ENCODE results near the gene SLC39A3. TPM values are rescaled to one million over a fixed set of nuclear protein-coding genes. Genes with fewer than 3 reads are reported as not detected.

SLC39A3 gene
- total RNA-seq, 1 donor from 2014 or later = 21.4 TPM

- no peak for DNase-seq (ENCODE audit: low read depth in 2 of 2)
These were observed 36.1 kb downstream of the SLC39A3 start for GRCh38 chr19:2703691-2704216.

- no peak for DNase-seq (ENCODE audit: low read depth in 2 of 2)
These were observed 36.8 kb downstream of the SLC39A3 start for GRCh38 chr19:2703077-2703437.

- DNase-seq (ENCODE audit: low read depth in 2 of 2) = peak; percentile 78 to 94
These were observed 37.4 kb downstream of the SLC39A3 start, which contains the start of gene GNG7 for GRCh38 chr19:2702170-2703076. Gene GNG7, minus strand, starts transcription at chr19:2702694. Its CDS starts 182,006 bp downstream, at chr19:2520688.

- no peak for DNase-seq (ENCODE audit: low read depth in 2 of 2)
These were observed 38.3 kb downstream of the SLC39A3 start for GRCh38 chr19:2701361-2702169.

- no peak for DNase-seq (ENCODE audit: low read depth in 2 of 2)
These were observed 39.0 kb downstream of the SLC39A3 start for GRCh38 chr19:2700660-2701360.

- no peak for DNase-seq (ENCODE audit: low read depth in 2 of 2)
These were observed 40.2 kb downstream of the SLC39A3 start for GRCh38 chr19:2699413-2700140.

GRCh38 chr19:2694196-2694595, 45.6 kb downstream of the SLC39A3 start:
- DNase-seq (ENCODE audit: low read depth in 2 of 2) = no peak

GRCh38 chr19:2693492-2694160, 46.2 kb downstream of the SLC39A3 start:
- DNase-seq (ENCODE audit: low read depth in 2 of 2) = no peak

GRCh38 chr19:2691951-2692350, 47.9 kb downstream of the SLC39A3 start:
- no peak for DNase-seq (ENCODE audit: low read depth in 2 of 2)

- no peak for DNase-seq (ENCODE audit: low read depth in 2 of 2)
These were observed 49.0 kb downstream of the SLC39A3 start for GRCh38 chr19:2690856-2691255.

GRCh38 chr19:2686360-2686759, 53.5 kb downstream of the SLC39A3 start:
- no peak for DNase-seq (ENCODE audit: low read depth in 2 of 2)

- DNase-seq (ENCODE audit: low read depth in 2 of 2) = no peak
These were observed 54.6 kb downstream of the SLC39A3 start for GRCh38 chr19:2685204-2685704.

GRCh38 chr19:2683430-2684003, 56.3 kb downstream of the SLC39A3 start:
- DNase-seq (ENCODE audit: low read depth in 2 of 2) = no peak

Other genes with a start within 250 kb of the SLC39A3 start
- 0.87 and 1.2 TPM in 2 replicates for gene GNG7, start 37.3 kb downstream of the SLC39A3 start, total RNA-seq
- gene DIRAS1, start 18.6 kb downstream of the SLC39A3 start, total RNA-seq = under 0.01 and 0.22 TPM in 2 replicates
- 26.8 and 28.4 TPM in 2 replicates for gene SGTA, start 43.3 kb upstream of the SLC39A3 start, total RNA-seq
- 26.6 and 36.8 TPM in 2 replicates for gene THOP1, start 45.5 kb upstream of the SLC39A3 start, total RNA-seq
- gene ZNF554, start 79.9 kb upstream of the SLC39A3 start, total RNA-seq = 2.2 and 3.2 TPM in 2 replicates
- gene ZNF555, start 101.5 kb upstream of the SLC39A3 start, total RNA-seq = 2.2 and 3.0 TPM in 2 replicates
- gene ZNF556, start 127.3 kb upstream of the SLC39A3 start, total RNA-seq = not detected in 2 replicates
- 2.4 and 3.4 TPM in 2 replicates for gene ZNF57, start 160.9 kb upstream of the SLC39A3 start, total RNA-seq
- 3.3 and 3.4 TPM in 2 replicates for gene ZNF77, start 205.0 kb upstream of the SLC39A3 start, total RNA-seq
- 0.99 and 1.1 TPM in 2 replicates for gene TLE6, start 237.5 kb upstream of the SLC39A3 start, total RNA-seq